ENCODE measurements around the gene GPX3.

DNA sequence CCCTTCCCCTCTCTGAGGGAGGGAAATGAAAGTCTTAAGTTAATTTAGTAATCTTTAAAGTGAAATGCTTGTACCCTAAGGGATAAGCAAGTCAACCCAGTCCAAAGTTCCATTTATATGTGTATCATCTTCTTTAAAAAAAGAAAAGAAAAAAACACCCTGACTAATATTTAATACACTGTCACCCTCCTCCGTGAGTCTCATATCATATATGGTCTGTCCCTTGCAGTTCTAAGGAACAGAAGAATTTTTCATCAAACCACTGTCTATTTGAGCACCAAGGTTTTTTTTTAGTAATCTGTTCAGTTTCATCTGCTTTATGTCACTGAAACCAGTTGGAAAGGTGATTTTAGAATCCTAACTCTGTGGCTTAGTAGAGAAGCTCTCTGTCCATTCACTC is 45.2 kb downstream of the GPX3 start:
- TF ChIP-seq, protein P1, sequence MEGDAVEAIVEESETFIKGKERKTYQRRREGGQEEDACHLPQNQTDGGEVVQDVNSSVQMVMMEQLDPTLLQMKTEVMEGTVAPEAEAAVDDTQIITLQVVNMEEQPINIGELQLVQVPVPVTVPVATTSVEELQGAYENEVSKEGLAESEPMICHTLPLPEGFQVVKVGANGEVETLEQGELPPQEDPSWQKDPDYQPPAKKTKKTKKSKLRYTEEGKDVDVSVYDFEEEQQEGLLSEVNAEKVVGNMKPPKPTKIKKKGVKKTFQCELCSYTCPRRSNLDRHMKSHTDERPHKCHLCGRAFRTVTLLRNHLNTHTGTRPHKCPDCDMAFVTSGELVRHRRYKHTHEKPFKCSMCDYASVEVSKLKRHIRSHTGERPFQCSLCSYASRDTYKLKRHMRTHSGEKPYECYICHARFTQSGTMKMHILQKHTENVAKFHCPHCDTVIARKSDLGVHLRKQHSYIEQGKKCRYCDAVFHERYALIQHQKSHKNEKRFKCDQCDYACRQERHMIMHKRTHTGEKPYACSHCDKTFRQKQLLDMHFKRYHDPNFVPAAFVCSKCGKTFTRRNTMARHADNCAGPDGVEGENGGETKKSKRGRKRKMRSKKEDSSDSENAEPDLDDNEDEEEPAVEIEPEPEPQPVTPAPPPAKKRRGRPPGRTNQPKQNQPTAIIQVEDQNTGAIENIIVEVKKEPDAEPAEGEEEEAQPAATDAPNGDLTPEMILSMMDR (IDR thresholded peaks at IDR 0.05), result no peak
- TF ChIP-seq POLR2A (IDR thresholded peaks at IDR 0.05), result no peak
- TF ChIP-seq EP300 (IDR thresholded peaks at IDR 0.05; ENCODE audit: low read depth), result no peak
- no peak for TF ChIP-seq POLR2AphosphoS5 (IDR thresholded peaks at IDR 0.05)

Measured in transverse colon (tissue), 4 donors.